B cell (primary cell): ENCODE measurements around the gene PLTP. TPM values are rescaled to one million over a fixed set of nuclear protein-coding genes. Genes with fewer than 3 reads are reported as not detected.
A peak's percentile ranks its signal among the peaks of the same experiment; 100 is the strongest.

Experiments used
- ATAC-seq: fragments of 200-7000 bp; cut with Tn5 transposase; one replicate; pipeline ENCODE4 v1.10.0; 2021; ENCODE audit warnings: low read depth, mild to moderate bottlenecking, moderate number of reproducible peaks, moderate library complexity
- CTCF ChIA-PET: fragments of 350-600 bp; sonication (Branson Sonifier 250); formaldehyde crosslinking; loops from one replicate; lab custom pipeline; 2021; ENCODE audit warnings: antibody characterized with exemption, inconsistent platforms; lab: Charles Lee
- POLR2A ChIA-PET: fragments of 350-600 bp; sonication (Branson Sonifier 250); formaldehyde crosslinking; loops from one replicate; lab custom pipeline; 2021; ENCODE audit warnings: antibody characterized with exemption; lab: Charles Lee
- DNase-seq: peaks from one replicate; pipeline ENCODE4 v3.0.0; 2013
- H2AFZ ChIP-seq: 2 replicates; pipeline ENCODE4 v1.6.1; 2012; ENCODE audit warnings: mild to moderate bottlenecking, low read depth, low read length; ENCODE audit not compliant: insufficient read depth, poor library complexity, severe bottlenecking
- H3K27ac ChIP-seq, 2 donors: 1 replicate in 1 of 2; 2 replicates in 1 of 2; pipeline ENCODE4 v1.5.1; 2012 to 2013; ENCODE audit warnings: low read length in 2 of 2, mild to moderate bottlenecking in 2 of 2, moderate library complexity in 1 of 2
- H3K27me3 ChIP-seq, 4 experiments: fragments of 200-600 bp in 1 of 4; sonication (generic) in 1 of 4; replicated peaks in 1 of 4; 1 replicate in 2 of 4; 2 replicates in 2 of 4; pipeline versions ENCODE4 v1.6.1 to v1.7.0; 2013 to 2016; ENCODE audit warnings: low read length in 3 of 4, mild to moderate bottlenecking in 2 of 4, mixed read lengths in 1 of 4, moderate library complexity in 1 of 4; ENCODE audit not compliant: insufficient read depth in 4 of 4, control insufficient read depth in 3 of 4; ENCODE audit errors: control extremely low read depth in 1 of 4
- H3K36me3 ChIP-seq, 2 experiments: replicated peaks in 1 of 2; 1 replicate in 1 of 2; 2 replicates in 1 of 2; pipeline versions ENCODE4 v1.6.1 to v1.7.1; 2013; ENCODE audit warnings: low read length in 1 of 2; ENCODE audit not compliant: insufficient read depth in 2 of 2, control insufficient read depth in 1 of 2; ENCODE audit errors: control extremely low read depth in 1 of 2, extremely low read depth in 1 of 2
- H3K4me1 ChIP-seq, 2 donors: fragments of 200-600 bp in 1 of 2; sonication (generic) in 1 of 2; 1 replicate in 1 of 2; 2 replicates in 1 of 2; pipeline versions ENCODE4 v1.5.1 to v1.6.1; 2013 to 2017; ENCODE audit warnings: low read length in 2 of 2; ENCODE audit not compliant: control insufficient read depth in 2 of 2, insufficient read depth in 2 of 2
- H3K4me2 ChIP-seq: replicated peaks from 2 replicates; pipeline ENCODE3; 2012; ENCODE audit warnings: mild to moderate bottlenecking, low read depth, low read length; ENCODE audit not compliant: poor library complexity, severe bottlenecking
- H3K4me3 ChIP-seq, 5 experiments: fragments of 200-600 bp in 1 of 5; sonication (generic) in 1 of 5; 1 replicate in 3 of 5; 2 replicates in 2 of 5; pipeline versions ENCODE4 v1.5.1 to v1.7.0; 2011 to 2016; ENCODE audit warnings: low read length in 4 of 5, mild to moderate bottlenecking in 4 of 5, low read depth in 2 of 5, control low read depth in 1 of 5, moderate library complexity in 1 of 5; ENCODE audit not compliant: insufficient read depth in 1 of 5; ENCODE audit errors: control extremely low read depth in 1 of 5, extremely low read depth in 1 of 5
- H3K79me2 ChIP-seq: fragments of 200-600 bp; sonication (generic); one replicate; pipeline ENCODE4 v1.6.0; 2016; ENCODE audit warnings: low read length; ENCODE audit not compliant: control insufficient read depth, insufficient read depth
- H3K9ac ChIP-seq: fragments of 200-600 bp; sonication (generic); 2 replicates; pipeline ENCODE4 v1.6.1; 2017; ENCODE audit warnings: mild to moderate bottlenecking, low read length, moderate library complexity
- H3K9me3 ChIP-seq, 3 donors: one replicate each; pipeline versions ENCODE4 v1.6.1 to v1.7.1; 2013; ENCODE audit warnings: low read length in 2 of 3; ENCODE audit not compliant: control insufficient read depth in 2 of 3, insufficient read depth in 1 of 3; ENCODE audit errors: control extremely low read depth in 1 of 3
- H4K20me1 ChIP-seq: 2 replicates; pipeline ENCODE4 v1.6.0; 2012; ENCODE audit warnings: mild to moderate bottlenecking, low read length; ENCODE audit not compliant: insufficient read depth, control insufficient read depth, poor library complexity, severe bottlenecking
- H3K27ac Mint-ChIP-seq: one replicate; pipeline ENCODE4 v1.8.0; 2021; ENCODE audit warnings: mixed read lengths
- H3K27me3 Mint-ChIP-seq: one replicate; pipeline ENCODE4 v1.8.0; 2021; ENCODE audit warnings: mixed read lengths
- H3K4me1 Mint-ChIP-seq: one replicate; pipeline ENCODE4 v1.8.0; 2021; ENCODE audit warnings: mixed read lengths
- H3K4me3 Mint-ChIP-seq: one replicate; pipeline ENCODE4 v1.8.0; 2021; ENCODE audit warnings: mixed read lengths
- H3K9me3 Mint-ChIP-seq: one replicate; pipeline ENCODE4 v1.8.0; 2022; ENCODE audit warnings: mixed read lengths; ENCODE audit not compliant: insufficient read depth
- CTCF ChIP-seq: fragments of 200-600 bp; IDR thresholded peaks from one replicate; pipeline ENCODE4 v1.8.0; 2022; ENCODE audit warnings: antibody characterized with exemption, mild to moderate bottlenecking
- EZH2 ChIP-seq: IDR thresholded peaks from 2 replicates; pipeline ENCODE4 v1.6.1; 2012; ENCODE audit warnings: borderline replicate concordance, low read depth, mild to moderate bottlenecking, moderate library complexity, low read length; ENCODE audit not compliant: insufficient read depth, poor library complexity, severe bottlenecking
- WGBS: methylation state at CpG from one replicate; pipeline ENCODE4 v1.1.5; 2013; ENCODE audit warnings: missing lambda C conversion rate; ENCODE audit not compliant: insufficient coverage; 5-methylcytosine and 5-hydroxymethylcytosine counted together
- intact Hi-C: fragments of 100-400 bp; cut with micrococcal nuclease; formaldehyde crosslinking; loops from one replicate; pipeline ENCODE4 v1.10.0; 2022
- polyA plus RNA-seq: library from polyadenylated mRNA; depleted of rRNA; stranded (reverse); fragments of >200 nt; gene quantifications from 2 replicates; pipeline ENCODE4 v1.2.3, GENCODE V29; 2012
- total RNA-seq, 2 donors: library from RNA; stranded (reverse); fragments of 120-200 nt in 1 of 2; gene quantifications; 1 replicate in 1 of 2; 2 replicates in 1 of 2; pipeline versions ENCODE4 v1.2.3 to v1.2.4, GENCODE V29; 2013 to 2022

PLTP gene
- total and polyA plus RNA-seq, 2 donors (not counting 1 experiment from before 2014, with no cell fraction given) = 1.4 to 4.0 TPM

- Histone ChIP-seq H4K20me1 (peaks cover 11% of the 10 kb centered on the region), H2AFZ (no peak overlapping the region), H3K9me3 (peaks cover 0 to 11% (median 0%) of the 10 kb centered on the region in 3 donors), H3K4me2 (no peak overlapping the region), H3K79me2 (no peaks in the 10 kb centered on the region), H3K27me3 (no peaks in the 10 kb centered on the region), H3K9ac (no peak overlapping the region), H3K4me1 (peaks cover 0 to 9% of the 10 kb centered on the region in 2 donors), H3K27ac (no peak overlapping the region), H3K36me3 (peaks cover 0 to 78% of the 10 kb centered on the region in 2 experiments), H3K4me3 (no peak overlapping the region)
- Mint-ChIP-seq H3K4me3 (no peak overlapping the region), H3K4me1 (peaks cover 4% of the 10 kb centered on the region), H3K27ac (peak overlapping the region; percentile 38), H3K9me3 (no peaks in the 10 kb centered on the region), H3K27me3 (no peaks in the 10 kb centered on the region)
- ATAC-seq (peak; percentile 48), DNase-seq (no peak)
- ChIA-PET CTCF (interaction anchor here (0.8 to 6.1 kb wide), 6 partner anchors 10 to 160 kb away, joined by 3 to 57 read pairs (median 10); partner anchors contain the start of gene SNX21), POLR2A (no interaction called here)
- intact Hi-C loops = no loop called here
- WGBS = 90% methylated on average over 5 of the region's 14 CpGs
- no peak for TF ChIP-seq CTCF
- no peak for TF ChIP-seq EZH2
Observed at GRCh38 chr20:45959956-45960630, 48.1 kb upstream of the PLTP start.

GRCh38 chr20:45959126-45959525, 47.2 kb upstream of the PLTP start:
- no peak for TF ChIP-seq EZH2
- TF ChIP-seq CTCF = no peak
- Mint-ChIP-seq H3K9me3 (no peaks in the 10 kb centered on the region), H3K27ac (no peak overlapping the region), H3K27me3 (no peaks in the 10 kb centered on the region), H3K4me1 (peaks cover 2% of the 10 kb centered on the region), H3K4me3 (no peak overlapping the region)
- Histone ChIP-seq H3K27ac (no peak overlapping the region), H3K4me3 (no peak overlapping the region), H2AFZ (no peak overlapping the region), H3K4me2 (no peak overlapping the region), H3K27me3 (no peaks in the 10 kb centered on the region), H3K79me2 (no peaks in the 10 kb centered on the region), H3K36me3 (peaks cover 0 to 73% of the 10 kb centered on the region in 2 experiments), H3K9me3 (peaks cover 0 to 11% (median 0%) of the 10 kb centered on the region in 3 donors), H3K9ac (no peak overlapping the region), H3K4me1 (peaks cover 0 to 9% of the 10 kb centered on the region in 2 donors), H4K20me1 (peaks cover 9% of the 10 kb centered on the region)
- ATAC-seq (no peak), DNase-seq (no peak)
- intact Hi-C loops = no loop called here
- CTCF ChIA-PET = interaction anchor here (1.1 to 3.1 kb wide), 2 partner anchors 10 to 126 kb away, joined by 3 to 16 read pairs; partner anchors contain the start of gene SNX21
- 89% methylated on average over 14 of the region's 16 CpGs for WGBS
- POLR2A ChIA-PET = no interaction called here
